ENCODE data around the gene PLS3. TPM values are rescaled to one million over a fixed set of nuclear protein-coding genes. Genes with fewer than 3 reads are reported as not detected.

Gene PLS3
- total RNA-seq: 542 and 573 TPM in 2 replicates

DNA sequence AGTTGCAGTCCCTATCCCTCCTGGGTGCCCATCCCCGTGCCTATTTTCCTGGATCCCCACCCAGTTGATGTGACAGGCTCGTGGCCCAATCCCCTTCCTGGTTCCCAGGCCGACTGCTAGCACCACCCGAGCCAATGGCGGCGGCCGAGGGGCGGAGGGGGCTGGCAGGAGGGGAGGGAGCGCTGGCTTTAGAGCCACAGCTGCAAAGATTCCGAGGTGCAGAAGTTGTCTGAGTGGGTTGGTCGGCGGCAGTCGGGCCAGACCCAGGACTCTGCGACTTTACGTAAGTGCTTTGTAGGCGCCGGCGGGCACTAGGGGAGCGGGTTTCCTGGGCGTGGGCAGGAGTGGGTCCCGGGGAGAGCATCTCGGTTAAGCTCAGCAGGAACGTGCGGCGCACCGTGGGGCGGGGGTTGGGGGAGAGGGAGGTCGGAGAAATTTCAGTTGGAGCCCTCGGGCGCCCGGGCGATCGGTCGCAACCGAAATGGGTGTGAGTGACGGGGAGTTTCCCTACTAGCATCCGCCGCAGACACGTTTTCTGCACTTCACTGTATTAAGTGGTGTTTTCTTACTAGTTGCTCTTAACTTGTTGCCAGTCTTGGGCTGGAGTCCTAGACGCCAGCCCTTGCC lies at the start of gene PLS3:
PLS3 (plus strand) TSS at position 197 of the 627 bp plus-strand sequence. CDS start 49,077 bp downstream, outside the sequence.

